H54 (cell line): Measurements from ENCODE around the gene TYK2.
"Not testable (repeated sequence)": the region's sequence is repeated elsewhere in the genome, so short reads cannot be mapped to it uniquely, and the experiment has no call there.

Experiments
- DNase-seq: peaks from one replicate; pipeline ENCODE4 v3.0.0; 2011; ENCODE audit warnings: low spot score, mixed read lengths; ENCODE audit not compliant: insufficient read length
- FAIRE-seq: peaks from 3 replicates; lab custom pipeline; 2011; peaks lifted over from hg19 to GRCh38; lab: Jason Lieb, UNC
- POLR2A ChIP-seq: IDR thresholded peaks from 2 replicates; pipeline ENCODE4 v1.6.1; 2011; ENCODE audit warnings: low read depth, mild to moderate bottlenecking, low read length

The TYK2 gene

GRCh38 chr19:10344780-10345179 lies 35.6 kb downstream of the TYK2 start:
- no peak for TF ChIP-seq POLR2A
- no peak for DNase-seq
- no peak for FAIRE-seq

DNA sequence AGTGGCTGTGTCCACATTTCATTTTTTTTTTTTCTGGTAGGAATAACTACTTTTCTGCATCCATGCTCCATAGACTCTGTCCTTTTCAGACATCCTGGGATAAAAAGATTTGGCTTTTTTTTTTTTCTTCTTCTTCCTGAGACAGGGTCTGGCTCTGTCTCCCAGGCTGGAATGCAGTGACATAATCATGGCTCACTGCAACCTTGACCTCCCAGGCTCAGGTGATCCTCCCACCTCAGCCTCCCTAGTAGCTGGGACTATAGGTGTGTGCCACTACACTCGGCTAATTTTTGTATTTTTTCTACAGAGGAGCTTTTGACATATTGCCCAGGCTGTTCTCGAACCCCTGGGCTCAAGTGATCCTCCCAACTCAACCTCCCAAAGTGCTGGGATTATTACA lies 36.9 kb downstream of the TYK2 start:
- TF ChIP-seq POLR2A, result no peak
- no peak for DNase-seq

DNA sequence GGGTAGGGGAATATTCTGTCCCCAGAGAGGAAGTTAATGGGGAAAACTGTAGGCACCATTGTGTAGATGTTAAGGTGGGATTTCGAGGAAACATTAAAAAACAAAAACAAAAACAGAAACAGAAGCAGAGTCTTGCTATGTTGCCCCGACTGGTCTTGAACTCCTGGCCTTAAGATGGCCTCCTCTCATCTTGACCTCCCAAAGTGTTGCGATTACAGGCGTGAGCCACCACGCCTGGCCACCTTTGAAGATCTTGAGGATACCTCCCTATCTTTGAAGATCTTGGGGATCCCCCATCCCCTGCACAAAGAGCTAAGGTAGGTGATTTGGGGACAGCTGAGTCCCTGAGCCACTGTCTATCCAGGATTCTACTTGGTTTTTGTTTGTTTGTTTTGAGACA lies 40.4 kb downstream of the TYK2 start:
- TF ChIP-seq POLR2A, result no peak
- DNase-seq (no peak), FAIRE-seq (no peak)

More for the DNA sequence above, 36.9 kb downstream of the TYK2 start:
- FAIRE-seq, result no peak

- FAIRE-seq (no peak), DNase-seq (no peak)
- TF ChIP-seq POLR2A, result no peak
Measured at GRCh38 chr19:10339380-10339960, 40.9 kb downstream of the TYK2 start, which contains the start of gene ICAM3. ICAM3 (minus strand) TSS chr19:10339624; CDS start chr19:10339614, 10 bp downstream.

- TF ChIP-seq POLR2A, result no peak
- FAIRE-seq (no peak), DNase-seq (no peak)
Measured at GRCh38 chr19:10338940-10339339, 41.4 kb downstream of the TYK2 start.

- DNase-seq, FAIRE-seq: not testable (repeated sequence)
Measured at GRCh38 chr19:10336725-10337124, 43.6 kb downstream of the TYK2 start.

GRCh38 chr19:10335352-10335985 lies 44.9 kb downstream of the TYK2 start:
- FAIRE-seq (no peak), DNase-seq (no peak)
- no peak for TF ChIP-seq POLR2A

DNA sequence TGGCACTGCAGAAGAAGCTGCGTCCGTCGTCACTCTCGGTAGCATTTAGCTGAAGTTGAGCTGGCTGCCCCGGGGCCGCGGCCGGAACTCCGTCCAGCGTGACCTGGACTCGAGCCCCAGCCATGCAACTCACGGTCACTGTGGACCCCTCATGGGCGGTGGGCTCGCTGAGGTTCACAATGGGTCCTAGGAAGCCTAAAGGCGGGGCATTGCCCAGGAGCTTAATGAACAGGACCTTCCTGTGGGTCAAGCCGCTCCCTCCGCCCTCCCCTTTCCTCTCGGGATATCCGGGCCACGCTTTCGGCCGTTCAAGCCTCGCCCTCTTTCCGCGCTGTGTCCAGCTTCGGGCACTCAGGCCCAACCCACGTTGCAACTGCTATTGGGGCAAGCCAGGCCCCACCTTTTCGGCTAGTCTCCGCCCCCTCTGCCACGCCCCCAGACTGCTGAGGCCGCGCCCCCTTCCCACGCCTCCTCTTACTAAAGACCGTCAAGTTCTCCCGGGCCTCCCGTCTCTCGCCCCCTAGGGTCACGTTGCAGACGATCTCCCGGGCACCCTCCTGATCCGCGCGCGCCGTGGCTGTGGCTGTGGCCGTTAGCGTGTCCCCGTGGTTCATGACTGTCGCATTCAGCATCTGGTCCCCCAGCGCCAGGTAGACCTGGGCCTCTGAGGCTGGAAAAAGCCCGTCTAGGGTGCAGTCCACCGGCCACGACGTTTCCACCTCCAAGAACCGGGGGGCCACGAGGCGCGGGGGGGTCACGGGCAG lies 45.6 kb downstream of the TYK2 start:
- TF ChIP-seq POLR2A, result peak; percentile 56; the same call in 1 of the 2 replicates
- DNase-seq (peak; percentile 94), FAIRE-seq (no peak)

- DNase-seq (no peak), FAIRE-seq (no peak)
- no peak for TF ChIP-seq POLR2A
Measured at GRCh38 chr19:10333758-10334587, 46.4 kb downstream of the TYK2 start.

GRCh38 chr19:10332965-10333757 lies 47.2 kb downstream of the TYK2 start, which contains the start of gene RAVER1:
RAVER1 (minus strand) TSS chr19:10333529; CDS start chr19:10333507, 22 bp downstream.
- FAIRE-seq, result no peak
- TF ChIP-seq POLR2A, result peak; percentile 70
- DNase-seq, result peak; percentile 91

DNA sequence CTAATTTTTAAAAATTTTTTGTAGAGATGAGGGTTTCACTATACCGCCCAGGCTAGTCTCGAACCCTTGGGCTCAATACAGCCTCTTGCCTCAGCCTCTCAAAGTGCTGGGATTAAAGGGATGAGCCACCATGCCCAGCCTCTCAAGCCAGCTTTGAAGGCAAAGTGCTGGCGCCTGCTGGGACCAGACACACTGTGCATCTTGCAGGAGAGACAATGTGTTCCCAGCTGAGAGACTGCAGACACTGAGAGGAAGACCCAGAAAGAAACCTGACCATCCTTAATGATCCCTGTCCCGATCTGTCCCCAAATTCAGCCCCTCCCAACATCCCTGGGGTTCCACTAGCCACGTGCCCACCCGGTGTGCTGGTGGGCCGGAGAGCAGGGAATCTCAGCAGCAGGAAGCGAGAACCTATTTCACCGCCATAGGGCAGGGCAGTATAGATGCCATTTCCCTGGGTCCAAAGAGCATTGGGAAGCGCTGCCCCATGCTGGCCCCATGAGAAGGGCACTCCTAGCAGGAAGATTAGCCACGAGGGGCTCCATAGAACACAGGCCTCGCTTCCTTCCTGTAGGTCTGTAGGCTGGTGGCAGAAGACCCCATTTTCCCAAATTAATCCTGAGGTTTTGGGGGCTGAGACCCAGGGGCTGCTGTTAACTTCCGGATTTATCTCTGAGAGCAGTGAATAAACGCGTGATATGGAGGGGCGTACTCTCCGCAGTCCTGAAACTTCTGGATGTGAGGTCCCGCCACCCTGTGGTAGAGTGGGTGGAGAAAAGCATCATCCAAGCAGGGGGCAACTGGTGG lies 48.0 kb downstream of the TYK2 start:
- FAIRE-seq (no peak), DNase-seq (no peak)
- no peak for TF ChIP-seq POLR2A

GRCh38 chr19:10329555-10329954 lies 50.8 kb downstream of the TYK2 start:
- TF ChIP-seq POLR2A, result no peak
- DNase-seq (no peak), FAIRE-seq (no peak)
